ENCODE results near the gene SAE1. TPM values are rescaled to one million over a fixed set of nuclear protein-coding genes. Genes with fewer than 3 reads are reported as not detected.

SAE1 gene
- total RNA-seq, 1 experiment from 2014 or later = 174 TPM

DNA sequence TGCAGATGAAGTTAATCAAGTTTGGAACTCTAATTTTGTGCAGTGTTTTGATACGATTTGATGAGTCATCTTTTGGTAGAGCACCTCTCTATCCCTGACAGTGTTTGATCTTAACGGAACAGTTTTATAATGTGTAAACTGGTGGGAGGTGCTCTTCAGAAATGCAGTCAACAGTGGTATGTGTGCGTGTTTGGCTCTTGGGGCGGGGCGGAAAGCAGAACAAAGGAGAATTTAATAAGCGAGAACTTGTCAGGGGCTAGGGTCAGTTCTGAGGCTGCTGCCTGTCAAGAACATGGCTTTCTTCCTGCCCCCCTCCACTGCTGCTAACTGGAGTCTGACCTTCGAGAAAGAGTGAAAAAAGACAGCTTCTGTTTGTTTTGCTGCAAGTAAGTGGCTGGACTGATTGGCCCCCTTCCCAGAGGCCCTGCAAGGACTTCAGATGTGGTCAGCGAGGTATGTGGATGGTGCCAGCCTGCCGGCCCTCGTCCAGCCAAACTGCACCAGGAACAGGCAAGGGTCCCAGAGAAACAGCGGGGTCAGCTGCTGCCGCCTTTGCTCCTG is 59.6 kb downstream of the SAE1 start:
- intact Hi-C loops (cut with micrococcal nuclease; ENCODE audit: unreplicated experiment) = loop anchor here (5.0 kb wide), 1 partner anchor 38 kb away; no protein-coding TSS in a partner anchor
- Mint-ChIP-seq H3K36me3 (ENCODE audit: insufficient read depth, unreplicated experiment) (peaks cover 67% of the 10 kb centered on the region), H3K27ac (ENCODE audit: unreplicated experiment) (peak overlapping the region; percentile 50), H3K4me1 (ENCODE audit: low read depth, unreplicated experiment) (peaks cover 58% of the 10 kb centered on the region), H3K9me3 (ENCODE audit: low read depth, unreplicated experiment) (no peaks in the 10 kb centered on the region), H3K27me3 (ENCODE audit: unreplicated experiment) (no peaks in the 10 kb centered on the region), H3K4me3 (ENCODE audit: low read depth, unreplicated experiment) (peak overlapping the region; percentile 21)
- peak; percentile 87 for DNase-seq
- CTCF ChIA-PET = interaction anchor here (1.0 to 1.5 kb wide), 6 partner anchors 10 to 59 kb away, joined by 3 to 13 read pairs (median 6); partner anchors contain the start of gene SAE1
- TF ChIP-seq, protein P1, sequence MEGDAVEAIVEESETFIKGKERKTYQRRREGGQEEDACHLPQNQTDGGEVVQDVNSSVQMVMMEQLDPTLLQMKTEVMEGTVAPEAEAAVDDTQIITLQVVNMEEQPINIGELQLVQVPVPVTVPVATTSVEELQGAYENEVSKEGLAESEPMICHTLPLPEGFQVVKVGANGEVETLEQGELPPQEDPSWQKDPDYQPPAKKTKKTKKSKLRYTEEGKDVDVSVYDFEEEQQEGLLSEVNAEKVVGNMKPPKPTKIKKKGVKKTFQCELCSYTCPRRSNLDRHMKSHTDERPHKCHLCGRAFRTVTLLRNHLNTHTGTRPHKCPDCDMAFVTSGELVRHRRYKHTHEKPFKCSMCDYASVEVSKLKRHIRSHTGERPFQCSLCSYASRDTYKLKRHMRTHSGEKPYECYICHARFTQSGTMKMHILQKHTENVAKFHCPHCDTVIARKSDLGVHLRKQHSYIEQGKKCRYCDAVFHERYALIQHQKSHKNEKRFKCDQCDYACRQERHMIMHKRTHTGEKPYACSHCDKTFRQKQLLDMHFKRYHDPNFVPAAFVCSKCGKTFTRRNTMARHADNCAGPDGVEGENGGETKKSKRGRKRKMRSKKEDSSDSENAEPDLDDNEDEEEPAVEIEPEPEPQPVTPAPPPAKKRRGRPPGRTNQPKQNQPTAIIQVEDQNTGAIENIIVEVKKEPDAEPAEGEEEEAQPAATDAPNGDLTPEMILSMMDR (IDR thresholded peaks at IDR 0.05; ENCODE audit: unreplicated experiment) = no peak
- TSS peak; percentile 28 for BruUV-seq (replicated peaks)

DNA sequence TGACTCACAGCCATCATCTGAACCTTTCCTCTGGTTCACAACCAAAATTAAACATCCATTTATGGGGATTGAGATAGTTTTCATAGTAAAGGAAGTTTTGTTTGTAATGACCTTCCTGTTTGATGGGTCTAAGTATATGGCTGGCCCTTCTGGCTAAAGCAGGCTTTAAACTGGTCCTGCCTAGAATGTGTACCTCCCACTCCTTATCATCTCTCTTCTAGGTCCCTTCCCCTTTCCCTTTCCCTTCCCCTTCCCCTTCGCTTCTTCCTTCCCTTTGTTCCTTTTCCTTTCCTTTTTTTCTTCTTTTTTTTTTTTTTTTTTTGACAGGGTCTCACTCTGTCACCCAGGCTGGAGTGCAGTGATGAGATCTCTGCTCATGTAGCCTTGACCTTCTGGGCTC is 64.8 kb downstream of the SAE1 start:
- no peak overlapping the region for H3K4me3 Mint-ChIP-seq (ENCODE audit: low read depth, unreplicated experiment)
- intact Hi-C loops (cut with micrococcal nuclease; ENCODE audit: unreplicated experiment) = no loop called here
- TF ChIP-seq, protein P1 (IDR thresholded peaks at IDR 0.05; ENCODE audit: unreplicated experiment) = no peak
- peaks cover 83% of the 10 kb centered on the region for H3K36me3 Mint-ChIP-seq (ENCODE audit: insufficient read depth, unreplicated experiment)
- CTCF ChIA-PET = no interaction called here
- H3K4me1 Mint-ChIP-seq (ENCODE audit: low read depth, unreplicated experiment) = peaks cover 14% of the 10 kb centered on the region
- DNase-seq = no peak
- BruUV-seq (replicated peaks) = no TSS peak
- H3K27ac Mint-ChIP-seq (ENCODE audit: unreplicated experiment) = no peak overlapping the region
- H3K9me3 Mint-ChIP-seq (ENCODE audit: low read depth, unreplicated experiment) = no peaks in the 10 kb centered on the region
- no peaks in the 10 kb centered on the region for H3K27me3 Mint-ChIP-seq (ENCODE audit: unreplicated experiment)

DNA sequence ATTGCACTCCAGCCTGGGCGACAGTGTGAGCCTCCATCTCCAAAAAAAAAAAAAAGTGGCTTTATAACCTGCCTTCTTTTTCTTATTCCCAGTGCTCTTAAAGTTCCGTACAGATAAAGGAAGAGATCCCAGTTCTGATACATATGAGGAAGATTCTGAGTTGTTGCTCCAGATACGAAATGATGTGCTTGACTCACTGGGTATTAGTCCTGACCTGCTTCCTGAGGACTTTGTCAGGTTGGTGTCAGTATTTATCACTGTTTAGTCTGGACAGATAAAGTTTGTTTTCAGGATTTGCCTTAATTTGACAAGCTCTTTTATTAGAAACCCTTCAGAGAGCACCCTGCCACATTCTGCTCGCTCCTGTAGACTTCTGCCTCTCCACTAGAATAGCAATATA is 66.5 kb downstream of the SAE1 start:
- intact Hi-C loops (cut with micrococcal nuclease; ENCODE audit: unreplicated experiment) = no loop called here
- Mint-ChIP-seq H3K9me3 (ENCODE audit: low read depth, unreplicated experiment) (no peaks in the 10 kb centered on the region), H3K27ac (ENCODE audit: unreplicated experiment) (no peak overlapping the region), H3K36me3 (ENCODE audit: insufficient read depth, unreplicated experiment) (peaks cover 89% of the 10 kb centered on the region), H3K4me3 (ENCODE audit: low read depth, unreplicated experiment) (no peak overlapping the region), H3K27me3 (ENCODE audit: unreplicated experiment) (no peaks in the 10 kb centered on the region), H3K4me1 (ENCODE audit: low read depth, unreplicated experiment) (no peaks in the 10 kb centered on the region)
- TF ChIP-seq, protein P1 (IDR thresholded peaks at IDR 0.05; ENCODE audit: unreplicated experiment) = no peak
- no peak for DNase-seq
- no TSS peak for BruUV-seq (replicated peaks)
- CTCF ChIA-PET = no interaction called here

DNA sequence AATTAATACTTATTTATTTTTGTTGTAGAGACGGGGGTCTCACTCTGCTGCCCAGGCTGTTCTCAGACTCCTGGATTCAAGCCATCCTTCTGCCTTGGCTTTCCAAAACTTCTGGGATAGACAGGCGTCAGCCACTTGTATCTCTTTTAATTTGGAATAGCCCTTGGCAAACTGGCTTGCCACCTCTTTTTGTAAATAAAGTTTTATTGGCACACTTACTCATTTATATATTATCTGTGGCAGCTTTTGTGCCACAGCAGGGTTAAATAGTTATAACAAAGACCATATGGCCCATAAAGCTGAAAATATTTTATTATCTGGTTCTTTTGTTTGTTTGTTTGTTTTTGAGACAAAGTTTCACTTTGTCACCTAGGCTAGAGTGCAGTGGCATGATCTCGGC is 69.9 kb downstream of the SAE1 start:
- Mint-ChIP-seq H3K36me3 (ENCODE audit: insufficient read depth, unreplicated experiment) (peaks cover 86% of the 10 kb centered on the region), H3K4me3 (ENCODE audit: low read depth, unreplicated experiment) (no peak overlapping the region), H3K9me3 (ENCODE audit: low read depth, unreplicated experiment) (no peaks in the 10 kb centered on the region), H3K27me3 (ENCODE audit: unreplicated experiment) (no peaks in the 10 kb centered on the region), H3K27ac (ENCODE audit: unreplicated experiment) (no peak overlapping the region), H3K4me1 (ENCODE audit: low read depth, unreplicated experiment) (peaks cover 5% of the 10 kb centered on the region)
- CTCF ChIA-PET = interaction anchor here (1.1 to 1.5 kb wide), 2 partner anchors 10 to 44 kb away, joined by 3 to 10 read pairs; no protein-coding TSS in a partner anchor
- TF ChIP-seq, protein P1 (IDR thresholded peaks at IDR 0.05; ENCODE audit: unreplicated experiment) = no peak
- intact Hi-C loops (cut with micrococcal nuclease; ENCODE audit: unreplicated experiment) = no loop called here
- BruUV-seq (replicated peaks) = no TSS peak
- DNase-seq = no peak

Measured in Calu3 (cell line).